ENCODE results near the gene TDRD3. TPM values are rescaled to one million over a fixed set of nuclear protein-coding genes. Genes with fewer than 3 reads are reported as not detected.

Gene TDRD3
- total RNA-seq, 2 donors from 2014 or later: 18.8 to 39.2 TPM

- Histone ChIP-seq H3K27me3 (replicated peaks; ENCODE audit: insufficient read depth) (no peaks in the 10 kb centered on the region), H3K27ac (no peak overlapping the region), H3K4me3 (no peak overlapping the region), H3K36me3 (no peaks in the 10 kb centered on the region), H3K9me3 (no peaks in the 10 kb centered on the region), H3K4me1 (ENCODE audit: control insufficient read depth in 1 of 2, low read depth in 2 of 2) (no peaks in the 10 kb centered on the region)
- ATAC-seq (ENCODE audit: insufficient number of reproducible peaks, low FRiP score, low read depth): no peak
- TF ChIP-seq CTCF (IDR thresholded peaks at IDR 0.05): no peak
- no peak for DNase-seq (ENCODE audit: low spot score)
Measured at GRCh38 chr13:60352644-60353043, 44.4 kb upstream of the TDRD3 start.

GRCh38 chr13:60355056-60355455 lies 42.0 kb upstream of the TDRD3 start:
- no peak for ATAC-seq (ENCODE audit: insufficient number of reproducible peaks, low FRiP score, low read depth)
- no peak for DNase-seq (ENCODE audit: low spot score)
- Histone ChIP-seq H3K36me3 (no peaks in the 10 kb centered on the region), H3K4me1 (ENCODE audit: control insufficient read depth in 1 of 2, low read depth in 2 of 2) (no peaks in the 10 kb centered on the region), H3K4me3 (no peak overlapping the region), H3K27ac (no peak overlapping the region), H3K27me3 (replicated peaks; ENCODE audit: insufficient read depth) (no peaks in the 10 kb centered on the region), H3K9me3 (no peaks in the 10 kb centered on the region)
- TF ChIP-seq CTCF (IDR thresholded peaks at IDR 0.05): no peak

- H3K36me3 ChIP-seq: no peaks in the 10 kb centered on the region
- no peaks in the 10 kb centered on the region for H3K27me3 ChIP-seq (replicated peaks; ENCODE audit: insufficient read depth)
- H3K4me1 ChIP-seq (ENCODE audit: control insufficient read depth in 1 of 2, low read depth in 2 of 2): no peaks in the 10 kb centered on the region
- no peak overlapping the region for H3K27ac ChIP-seq
- ATAC-seq (ENCODE audit: insufficient number of reproducible peaks, low FRiP score, low read depth) (no peak), DNase-seq (ENCODE audit: low spot score) (no peak)
- TF ChIP-seq CTCF (IDR thresholded peaks at IDR 0.05): no peak
- no peak overlapping the region for H3K4me3 ChIP-seq
- H3K9me3 ChIP-seq: no peaks in the 10 kb centered on the region
Measured at GRCh38 chr13:60356970-60357369, 40.0 kb upstream of the TDRD3 start.

- no peak overlapping the region for H3K4me3 ChIP-seq
- H3K36me3 ChIP-seq: no peaks in the 10 kb centered on the region
- TF ChIP-seq CTCF (IDR thresholded peaks at IDR 0.05): no peak
- no peaks in the 10 kb centered on the region for H3K4me1 ChIP-seq (ENCODE audit: control insufficient read depth in 1 of 2, low read depth in 2 of 2)
- no peaks in the 10 kb centered on the region for H3K27me3 ChIP-seq (replicated peaks; ENCODE audit: insufficient read depth)
- no peak for DNase-seq (ENCODE audit: low spot score)
- no peak overlapping the region for H3K27ac ChIP-seq
- no peak for ATAC-seq (ENCODE audit: insufficient number of reproducible peaks, low FRiP score, low read depth)
- H3K9me3 ChIP-seq: no peaks in the 10 kb centered on the region
Measured at GRCh38 chr13:60358453-60358852, 38.6 kb upstream of the TDRD3 start.

GRCh38 chr13:60363288-60363687 lies 33.7 kb upstream of the TDRD3 start:
- Histone ChIP-seq H3K4me1 (ENCODE audit: control insufficient read depth in 1 of 2, low read depth in 2 of 2) (no peaks in the 10 kb centered on the region), H3K4me3 (no peak overlapping the region), H3K27ac (no peak overlapping the region), H3K36me3 (no peaks in the 10 kb centered on the region), H3K27me3 (replicated peaks; ENCODE audit: insufficient read depth) (no peaks in the 10 kb centered on the region), H3K9me3 (no peaks in the 10 kb centered on the region)
- ATAC-seq (ENCODE audit: insufficient number of reproducible peaks, low FRiP score, low read depth) (no peak), DNase-seq (ENCODE audit: low spot score) (no peak)
- no peak for TF ChIP-seq CTCF (IDR thresholded peaks at IDR 0.05)
